Activated CD8-positive, alpha-beta memory T cell treated with anti-CD3 and anti-CD28 coated beads, Interleukin-2, amount 50 U/mL, for 48 hours (primary cell): Measurements from ENCODE around the gene WDR62.
A peak's percentile ranks its signal among the peaks of the same experiment; 100 is the strongest.
"Not testable (repeated sequence)": the region's sequence is repeated elsewhere in the genome, so short reads cannot be mapped to it uniquely, and the experiment has no call there.

Experiments
- DNase-seq: peaks from one replicate; pipeline ENCODE4 v3.0.0-alpha.2; 2020

WDR62 gene

GRCh38 chr19:36040495-36040894 lies 14.2 kb upstream of the WDR62 start:
- no peak for DNase-seq

- not testable (repeated sequence) for DNase-seq
These were observed 13.6 kb upstream of the WDR62 start for GRCh38 chr19:36041092-36041491.

- no peak for DNase-seq
These were observed 12.9 kb upstream of the WDR62 start for GRCh38 chr19:36041831-36042230.

- no peak for DNase-seq
These were observed 10.7 kb upstream of the WDR62 start for GRCh38 chr19:36043952-36044351.

GRCh38 chr19:36046443-36047050 lies 8.2 kb upstream of the WDR62 start:
- no peak for DNase-seq

- DNase-seq, result no peak
These were observed 6.9 kb upstream of the WDR62 start for GRCh38 chr19:36047835-36048234.

- no peak for DNase-seq
These were observed 5.5 kb upstream of the WDR62 start for GRCh38 chr19:36049080-36049698.

GRCh38 chr19:36051236-36051635 lies 3.5 kb upstream of the WDR62 start:
- no peak for DNase-seq

- DNase-seq, result no peak
These were observed 3.1 kb upstream of the WDR62 start for GRCh38 chr19:36051637-36052036.

- peak; percentile 99 for DNase-seq
These were observed 471 bp upstream of the WDR62 start, which contains the start of gene THAP8 for GRCh38 chr19:36054119-36054732. THAP8 (minus strand) TSS chr19:36054285; CDS start chr19:36054217, 68 bp downstream.

GRCh38 chr19:36058481-36059179 lies 3.9 kb downstream of the WDR62 start:
- DNase-seq, result no peak

GRCh38 chr19:36059180-36059910 lies 4.6 kb downstream of the WDR62 start:
- no peak for DNase-seq

- no peak for DNase-seq
These were observed 5.7 kb downstream of the WDR62 start for GRCh38 chr19:36060430-36060829.

GRCh38 chr19:36061367-36061766 lies 6.7 kb downstream of the WDR62 start:
- no peak for DNase-seq

GRCh38 chr19:36064826-36065225 lies 10.1 kb downstream of the WDR62 start:
- DNase-seq, result no peak

GRCh38 chr19:36067681-36068080 lies 13.0 kb downstream of the WDR62 start:
- DNase-seq, result no peak

- DNase-seq, result not testable (repeated sequence)
These were observed 14.3 kb downstream of the WDR62 start for GRCh38 chr19:36068810-36069499.

- no peak for DNase-seq
These were observed 17.4 kb downstream of the WDR62 start for GRCh38 chr19:36072081-36072480.

GRCh38 chr19:36073121-36073876 lies 18.6 kb downstream of the WDR62 start:
- no peak for DNase-seq

GRCh38 chr19:36079389-36079945 lies 24.8 kb downstream of the WDR62 start:
- DNase-seq, result no peak

- no peak for DNase-seq
These were observed 26.7 kb downstream of the WDR62 start for GRCh38 chr19:36081385-36081784.
